Colonic mucosa (tissue), 4 donors: ENCODE results near the gene PATJ. TPM values are rescaled to one million over a fixed set of nuclear protein-coding genes. Genes with fewer than 3 reads are reported as not detected.

Experiments
- DNase-seq: peaks from one replicate; pipeline ENCODE4 v3.0.0-alpha.2; 2020
- H3K27ac ChIP-seq: fragments of 200-600 bp; one replicate; pipeline ENCODE4 v1.8.0; 2021
- H3K27me3 ChIP-seq: fragments of 200-600 bp; one replicate; pipeline ENCODE4 v1.8.0; 2021
- H3K36me3 ChIP-seq: fragments of 200-600 bp; one replicate; pipeline ENCODE4 v1.8.0; 2021
- H3K4me1 ChIP-seq: fragments of 200-600 bp; one replicate; pipeline ENCODE4 v1.8.0; 2021; ENCODE audit warnings: mild to moderate bottlenecking
- H3K4me3 ChIP-seq: fragments of 200-600 bp; one replicate; pipeline ENCODE4 v1.8.0; 2021
- H3K9ac ChIP-seq, 2 donors: one replicate each; pipeline ENCODE4 v1.7.0; 2013; ENCODE audit warnings: control low read depth in 2 of 2, low read depth in 2 of 2, low read length in 2 of 2
- H3K9me3 ChIP-seq: fragments of 200-600 bp; one replicate; pipeline ENCODE4 v1.8.0; 2021
- CTCF ChIP-seq: fragments of 200-600 bp; IDR thresholded peaks from one replicate; pipeline ENCODE4 v1.8.0; 2022; ENCODE audit warnings: antibody characterized with exemption, mild to moderate bottlenecking
- intact Hi-C: fragments of 100-400 bp; cut with DNase I; formaldehyde crosslinking; loops from one replicate; pipeline ENCODE4 v1.14.1; 2022
- total RNA-seq, 2 donors: library from RNA; stranded (reverse); fragmentation: NEBNext Ultra II Directional in 1 of 2; extraction: Animal tissue kit (Norgen Biotek cat#: 25700) in 1 of 2; gene quantifications; one replicate each; pipeline ENCODE4 v1.2.1, GENCODE V29; 2021
- donor health status: healthy.
- donor health status: DM: no; HTN: no; CAD: no.
- donor health status: DM: no; HTN: no; CAD: no.

Gene PATJ
- total RNA-seq, 2 donors from 2014 or later = 65.6 to 69.0 TPM

GRCh38 chr1:62089570-62089969, 347.3 kb downstream of the PATJ start:
- Histone ChIP-seq H3K9me3 (no peaks in the 10 kb centered on the region), H3K27ac (no peak overlapping the region), H3K9ac (no peak overlapping the region), H3K4me3 (no peak overlapping the region), H3K27me3 (no peaks in the 10 kb centered on the region), H3K36me3 (no peaks in the 10 kb centered on the region), H3K4me1 (no peaks in the 10 kb centered on the region)
- TF ChIP-seq CTCF = no peak
- no peak for DNase-seq
- intact Hi-C loops = no loop called here

- no peak overlapping the region for H3K9ac ChIP-seq
- DNase-seq = no peak
- intact Hi-C loops = no loop called here
- no peaks in the 10 kb centered on the region for H3K9me3 ChIP-seq
- no peak for TF ChIP-seq CTCF
- H3K36me3 ChIP-seq = no peaks in the 10 kb centered on the region
- H3K27me3 ChIP-seq = no peaks in the 10 kb centered on the region
- H3K27ac ChIP-seq = no peak overlapping the region
- H3K4me3 ChIP-seq = no peak overlapping the region
- H3K4me1 ChIP-seq = no peaks in the 10 kb centered on the region
These were observed 347.7 kb downstream of the PATJ start for GRCh38 chr1:62090016-62090415.

GRCh38 chr1:62092110-62092509, 349.8 kb downstream of the PATJ start:
- Histone ChIP-seq H3K4me1 (no peaks in the 10 kb centered on the region), H3K9ac (no peak overlapping the region), H3K27me3 (no peaks in the 10 kb centered on the region), H3K36me3 (no peaks in the 10 kb centered on the region), H3K27ac (no peak overlapping the region), H3K4me3 (no peak overlapping the region), H3K9me3 (no peaks in the 10 kb centered on the region)
- intact Hi-C loops = no loop called here
- no peak for DNase-seq
- no peak for TF ChIP-seq CTCF

- Histone ChIP-seq H3K27me3 (no peaks in the 10 kb centered on the region), H3K9me3 (no peaks in the 10 kb centered on the region), H3K27ac (no peak overlapping the region), H3K9ac (no peak overlapping the region), H3K4me3 (no peak overlapping the region), H3K4me1 (no peaks in the 10 kb centered on the region), H3K36me3 (no peaks in the 10 kb centered on the region)
- no peak for DNase-seq
- intact Hi-C loops = no loop called here
- no peak for TF ChIP-seq CTCF
These were observed 351.0 kb downstream of the PATJ start for GRCh38 chr1:62093261-62093660.

- no peak overlapping the region for H3K27ac ChIP-seq
- H3K36me3 ChIP-seq = no peaks in the 10 kb centered on the region
- TF ChIP-seq CTCF = no peak
- H3K4me3 ChIP-seq = no peak overlapping the region
- no peaks in the 10 kb centered on the region for H3K4me1 ChIP-seq
- H3K9me3 ChIP-seq = no peaks in the 10 kb centered on the region
- H3K27me3 ChIP-seq = no peaks in the 10 kb centered on the region
- DNase-seq = no peak
- H3K9ac ChIP-seq = no peak overlapping the region
- intact Hi-C loops = no loop called here
These were observed 355.2 kb downstream of the PATJ start for GRCh38 chr1:62097464-62097863.

- Histone ChIP-seq H3K4me1 (no peaks in the 10 kb centered on the region), H3K9me3 (no peaks in the 10 kb centered on the region), H3K36me3 (no peaks in the 10 kb centered on the region), H3K27me3 (no peaks in the 10 kb centered on the region), H3K9ac (no peak overlapping the region), H3K4me3 (no peak overlapping the region), H3K27ac (no peak overlapping the region)
- intact Hi-C loops = no loop called here
- TF ChIP-seq CTCF = no peak
- DNase-seq = no peak
These were observed 358.2 kb downstream of the PATJ start for GRCh38 chr1:62100442-62100841.
